ENCODE data around the gene ILRUN.

DNA sequence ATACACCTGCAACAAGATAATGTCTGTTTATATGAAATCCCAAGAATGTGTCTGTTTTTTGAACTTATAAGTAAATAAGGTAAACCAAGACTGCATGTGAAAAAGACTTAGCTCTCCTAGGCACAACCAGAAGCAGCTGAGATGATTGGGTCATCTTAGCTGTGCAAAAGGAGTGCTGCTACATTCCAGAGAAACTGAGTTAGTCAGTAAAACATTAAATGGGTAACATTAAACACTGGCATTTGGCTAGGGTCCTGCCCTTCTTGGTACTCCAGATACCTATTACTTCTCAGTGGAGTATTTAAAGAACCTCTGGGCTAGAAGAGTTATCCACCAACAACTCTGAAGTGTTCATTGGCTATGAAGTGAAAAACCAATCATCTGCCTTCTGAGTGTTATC, 47.8 kb downstream of the ILRUN start:
- TF ChIP-seq, protein P1, sequence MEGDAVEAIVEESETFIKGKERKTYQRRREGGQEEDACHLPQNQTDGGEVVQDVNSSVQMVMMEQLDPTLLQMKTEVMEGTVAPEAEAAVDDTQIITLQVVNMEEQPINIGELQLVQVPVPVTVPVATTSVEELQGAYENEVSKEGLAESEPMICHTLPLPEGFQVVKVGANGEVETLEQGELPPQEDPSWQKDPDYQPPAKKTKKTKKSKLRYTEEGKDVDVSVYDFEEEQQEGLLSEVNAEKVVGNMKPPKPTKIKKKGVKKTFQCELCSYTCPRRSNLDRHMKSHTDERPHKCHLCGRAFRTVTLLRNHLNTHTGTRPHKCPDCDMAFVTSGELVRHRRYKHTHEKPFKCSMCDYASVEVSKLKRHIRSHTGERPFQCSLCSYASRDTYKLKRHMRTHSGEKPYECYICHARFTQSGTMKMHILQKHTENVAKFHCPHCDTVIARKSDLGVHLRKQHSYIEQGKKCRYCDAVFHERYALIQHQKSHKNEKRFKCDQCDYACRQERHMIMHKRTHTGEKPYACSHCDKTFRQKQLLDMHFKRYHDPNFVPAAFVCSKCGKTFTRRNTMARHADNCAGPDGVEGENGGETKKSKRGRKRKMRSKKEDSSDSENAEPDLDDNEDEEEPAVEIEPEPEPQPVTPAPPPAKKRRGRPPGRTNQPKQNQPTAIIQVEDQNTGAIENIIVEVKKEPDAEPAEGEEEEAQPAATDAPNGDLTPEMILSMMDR (IDR thresholded peaks at IDR 0.05; ENCODE audit: low read depth, low read length), result no peak
- TF ChIP-seq POLR2A (IDR thresholded peaks at IDR 0.05; ENCODE audit: extremely low read depth, insufficient read length), result no peak
- TF ChIP-seq, protein P2, sequence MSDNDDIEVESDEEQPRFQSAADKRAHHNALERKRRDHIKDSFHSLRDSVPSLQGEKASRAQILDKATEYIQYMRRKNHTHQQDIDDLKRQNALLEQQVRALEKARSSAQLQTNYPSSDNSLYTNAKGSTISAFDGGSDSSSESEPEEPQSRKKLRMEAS (IDR thresholded peaks at IDR 0.05; ENCODE audit: low read depth, low read length), result no peak

Data from NB4 (cell line).